ENCODE data around the gene TCF4. TPM values are rescaled to one million over a fixed set of nuclear protein-coding genes. Genes with fewer than 3 reads are reported as not detected.

The TCF4 gene
- polyA plus RNA-seq, 1 donor (not counting 4 experiments of a cell fraction or from before 2014, with no cell fraction given) = 9.7 TPM

DNA sequence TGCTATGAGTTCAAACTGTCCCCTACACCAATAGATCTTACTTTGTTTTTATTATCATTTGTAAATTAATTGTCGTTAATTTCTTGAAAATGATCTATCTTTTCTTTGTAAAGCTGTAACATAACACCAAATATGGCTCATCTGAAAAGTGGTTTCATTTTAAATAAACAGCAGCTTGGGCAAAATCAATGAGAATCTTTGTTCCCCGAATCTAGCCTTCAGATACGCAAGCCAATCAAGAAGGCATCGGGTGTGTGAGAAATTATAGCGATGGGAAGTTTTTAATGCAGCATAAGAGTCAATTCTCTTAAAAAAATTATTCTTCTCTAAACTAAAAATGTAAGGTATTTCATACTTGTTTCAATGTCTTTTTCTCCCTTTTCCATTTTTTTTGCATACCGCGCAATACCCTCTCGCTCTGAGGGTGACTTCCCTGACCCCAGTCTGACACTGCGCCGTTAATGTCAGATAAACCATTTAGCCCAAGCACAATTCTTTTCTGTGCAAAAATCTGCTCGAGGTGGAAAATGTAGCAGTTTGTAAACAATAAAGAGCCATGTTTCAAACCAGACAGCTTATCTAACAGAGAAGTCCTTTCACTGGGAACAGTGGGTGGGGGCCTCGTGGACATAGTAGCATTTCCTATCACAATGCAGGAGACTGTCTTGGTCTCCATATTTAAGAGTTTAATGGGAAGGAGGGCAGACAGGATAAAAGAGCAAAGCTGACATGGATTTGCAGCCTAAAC lies 129.4 kb downstream of the TCF4 start:
- Histone ChIP-seq H2AFZ (ENCODE audit: control insufficient read depth, low read length) (no peak overlapping the region), H3K9me3 (ENCODE audit: control insufficient read depth, low read depth, low read length) (no peaks in the 10 kb centered on the region), H3K4me1 (ENCODE audit: control insufficient read depth, extremely low read depth, insufficient read depth, low read length) (no peaks in the 10 kb centered on the region), H3K9me1 (ENCODE audit: control insufficient read depth, extremely low read depth, insufficient read depth, low read length) (no peaks in the 10 kb centered on the region), H3K4me2 (ENCODE audit: control insufficient read depth, extremely low read depth, insufficient read depth, low read depth, low read length) (no peak overlapping the region), H3K79me2 (ENCODE audit: control insufficient read depth, insufficient read depth, low read length) (no peaks in the 10 kb centered on the region), H3K27ac (ENCODE audit: control insufficient read depth, insufficient read depth, low read length) (no peak overlapping the region), H3K36me3 (ENCODE audit: control insufficient read depth in 2 of 2, extremely low read depth in 1 of 2, insufficient read depth in 2 of 2, low read length in 2 of 2) (no peaks in the 10 kb centered on the region), H4K20me1 (ENCODE audit: control insufficient read depth, extremely low read depth, insufficient read depth, low read length) (no peaks in the 10 kb centered on the region), H3K4me3 (ENCODE audit: control insufficient read depth in 2 of 3, extremely low read depth in 1 of 3, insufficient read depth in 2 of 3, low read depth in 1 of 3, low read length in 3 of 3) (no peak overlapping the region), H3K9ac (ENCODE audit: control insufficient read depth, extremely low read depth, insufficient read depth, low read length) (no peak overlapping the region), H3K27me3 (ENCODE audit: control insufficient read depth, extremely low read depth, insufficient read depth, low read length) (no peaks in the 10 kb centered on the region)
- DNase-seq (ENCODE audit: low read depth, low spot score) = no peak
- dilution Hi-C loops (cut with MboI; ENCODE audit: extremely low pct_ligation_motif_present, low sequenced_read_pairs) = no loop called here
- TF ChIP-seq EZH2 (IDR thresholded peaks at IDR 0.05; ENCODE audit: low read length) = no peak
- TF ChIP-seq, protein P1, sequence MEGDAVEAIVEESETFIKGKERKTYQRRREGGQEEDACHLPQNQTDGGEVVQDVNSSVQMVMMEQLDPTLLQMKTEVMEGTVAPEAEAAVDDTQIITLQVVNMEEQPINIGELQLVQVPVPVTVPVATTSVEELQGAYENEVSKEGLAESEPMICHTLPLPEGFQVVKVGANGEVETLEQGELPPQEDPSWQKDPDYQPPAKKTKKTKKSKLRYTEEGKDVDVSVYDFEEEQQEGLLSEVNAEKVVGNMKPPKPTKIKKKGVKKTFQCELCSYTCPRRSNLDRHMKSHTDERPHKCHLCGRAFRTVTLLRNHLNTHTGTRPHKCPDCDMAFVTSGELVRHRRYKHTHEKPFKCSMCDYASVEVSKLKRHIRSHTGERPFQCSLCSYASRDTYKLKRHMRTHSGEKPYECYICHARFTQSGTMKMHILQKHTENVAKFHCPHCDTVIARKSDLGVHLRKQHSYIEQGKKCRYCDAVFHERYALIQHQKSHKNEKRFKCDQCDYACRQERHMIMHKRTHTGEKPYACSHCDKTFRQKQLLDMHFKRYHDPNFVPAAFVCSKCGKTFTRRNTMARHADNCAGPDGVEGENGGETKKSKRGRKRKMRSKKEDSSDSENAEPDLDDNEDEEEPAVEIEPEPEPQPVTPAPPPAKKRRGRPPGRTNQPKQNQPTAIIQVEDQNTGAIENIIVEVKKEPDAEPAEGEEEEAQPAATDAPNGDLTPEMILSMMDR (optimal IDR thresholded peaks at IDR 0.05 in 1 of 3, IDR thresholded peaks at IDR 0.05 in 1 of 3, conservative IDR thresholded peaks at IDR 0.05 in 1 of 3; ENCODE audit: extremely low read depth in 1 of 3, insufficient read depth in 2 of 3, low read length in 3 of 3) = no peak
- FAIRE-seq = no peak

DNA sequence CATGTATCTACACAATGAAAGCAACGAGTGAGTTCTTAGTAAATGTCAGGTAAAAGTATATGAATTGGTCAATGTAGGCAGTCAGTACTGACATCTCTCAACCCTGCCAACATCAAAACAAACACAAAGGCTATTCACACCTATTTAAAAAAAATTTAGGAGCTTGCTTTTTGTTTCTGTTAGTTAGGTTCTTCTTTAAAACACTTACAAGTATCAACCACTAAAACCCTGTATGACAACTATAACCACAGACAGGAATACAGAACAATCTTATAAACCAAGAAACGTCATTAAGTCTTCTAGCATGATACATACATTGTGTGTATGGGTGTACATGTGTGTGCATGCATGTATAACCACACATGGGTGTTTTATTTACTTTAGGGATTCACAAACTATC lies 131.0 kb downstream of the TCF4 start:
- FAIRE-seq = no peak
- no peak for TF ChIP-seq EZH2 (IDR thresholded peaks at IDR 0.05; ENCODE audit: low read length)
- TF ChIP-seq, protein P1 (optimal IDR thresholded peaks at IDR 0.05 in 1 of 3, IDR thresholded peaks at IDR 0.05 in 1 of 3, conservative IDR thresholded peaks at IDR 0.05 in 1 of 3; ENCODE audit: extremely low read depth in 1 of 3, insufficient read depth in 2 of 3, low read length in 3 of 3) = no peak
- no peak overlapping the region for H3K9ac ChIP-seq (ENCODE audit: control insufficient read depth, extremely low read depth, insufficient read depth, low read length)
- no peak overlapping the region for H3K27ac ChIP-seq (ENCODE audit: control insufficient read depth, insufficient read depth, low read length)
- H3K9me3 ChIP-seq (ENCODE audit: control insufficient read depth, low read depth, low read length) = no peaks in the 10 kb centered on the region
- no peaks in the 10 kb centered on the region for H3K79me2 ChIP-seq (ENCODE audit: control insufficient read depth, insufficient read depth, low read length)
- H3K4me3 ChIP-seq (ENCODE audit: control insufficient read depth in 2 of 3, extremely low read depth in 1 of 3, insufficient read depth in 2 of 3, low read depth in 1 of 3, low read length in 3 of 3) = no peak overlapping the region
- no peak for DNase-seq (ENCODE audit: low read depth, low spot score)
- no peaks in the 10 kb centered on the region for H3K36me3 ChIP-seq (ENCODE audit: control insufficient read depth in 2 of 2, extremely low read depth in 1 of 2, insufficient read depth in 2 of 2, low read length in 2 of 2)
- no peak overlapping the region for H2AFZ ChIP-seq (ENCODE audit: control insufficient read depth, low read length)
- dilution Hi-C loops (cut with MboI; ENCODE audit: extremely low pct_ligation_motif_present, low sequenced_read_pairs) = no loop called here
- no peaks in the 10 kb centered on the region for H4K20me1 ChIP-seq (ENCODE audit: control insufficient read depth, extremely low read depth, insufficient read depth, low read length)
- no peak overlapping the region for H3K4me2 ChIP-seq (ENCODE audit: control insufficient read depth, extremely low read depth, insufficient read depth, low read depth, low read length)
- no peaks in the 10 kb centered on the region for H3K9me1 ChIP-seq (ENCODE audit: control insufficient read depth, extremely low read depth, insufficient read depth, low read length)
- H3K27me3 ChIP-seq (ENCODE audit: control insufficient read depth, extremely low read depth, insufficient read depth, low read length) = no peaks in the 10 kb centered on the region
- peaks cover 7% of the 10 kb centered on the region for H3K4me1 ChIP-seq (ENCODE audit: control insufficient read depth, extremely low read depth, insufficient read depth, low read length)

Measured in keratinocyte (primary cell).